ENCODE measurements around the gene ITPRIPL1.

ITPRIPL1 gene

GRCh38 chr2:96324721-96325040, 436 bp upstream of the ITPRIPL1 start:
- no peak for DNase-seq

GRCh38 chr2:96325884-96326255, 753 bp downstream of the ITPRIPL1 start:
- DNase-seq: peak; percentile 18 to 28

- no peak for DNase-seq
Observed at GRCh38 chr2:96326564-96326963, 1.4 kb downstream of the ITPRIPL1 start.

GRCh38 chr2:96326990-96327820, 2.1 kb downstream of the ITPRIPL1 start:
- DNase-seq: no peak

- peak; percentile 52 to 82 for DNase-seq
Observed at GRCh38 chr2:96329456-96329855, 4.3 kb downstream of the ITPRIPL1 start.

- DNase-seq: no peak
Observed at GRCh38 chr2:96329874-96330273, 4.8 kb downstream of the ITPRIPL1 start.

- DNase-seq: no peak
Observed at GRCh38 chr2:96330407-96330806, 5.3 kb downstream of the ITPRIPL1 start.

- DNase-seq: no peak
Observed at GRCh38 chr2:96333708-96334107, 8.6 kb downstream of the ITPRIPL1 start.

- no peak for DNase-seq
Observed at GRCh38 chr2:96336104-96336775, 11.1 kb downstream of the ITPRIPL1 start.

- peak; percentile 55 to 62 for DNase-seq
Observed at GRCh38 chr2:96336873-96337272, 11.8 kb downstream of the ITPRIPL1 start.

GRCh38 chr2:96340493-96341414, 15.6 kb downstream of the ITPRIPL1 start:
- DNase-seq: no peak

GRCh38 chr2:96341641-96342040, 16.5 kb downstream of the ITPRIPL1 start:
- no peak for DNase-seq

- DNase-seq: no peak
Observed at GRCh38 chr2:96342085-96342484, 17.0 kb downstream of the ITPRIPL1 start.

GRCh38 chr2:96344011-96344410, 18.9 kb downstream of the ITPRIPL1 start:
- DNase-seq: no peak

GRCh38 chr2:96345438-96345837, 20.3 kb downstream of the ITPRIPL1 start:
- peak in 1 of 2 experiments; percentile 15 for DNase-seq

- no peak for DNase-seq
Observed at GRCh38 chr2:96345868-96346462, 20.8 kb downstream of the ITPRIPL1 start.

- DNase-seq: no peak
Observed at GRCh38 chr2:96347395-96347794, 22.3 kb downstream of the ITPRIPL1 start.

- DNase-seq: no peak
Observed at GRCh38 chr2:96353032-96353561, 28.0 kb downstream of the ITPRIPL1 start.

GRCh38 chr2:96353606-96354101, 28.5 kb downstream of the ITPRIPL1 start:
- DNase-seq: no peak

- no peak for DNase-seq
Observed at GRCh38 chr2:96354492-96354891, 29.4 kb downstream of the ITPRIPL1 start.

- DNase-seq: no peak
Observed at GRCh38 chr2:96356889-96357288, 31.8 kb downstream of the ITPRIPL1 start.

- DNase-seq: no peak
Observed at GRCh38 chr2:96359310-96359709, 34.2 kb downstream of the ITPRIPL1 start.

GRCh38 chr2:96359866-96360265, 34.7 kb downstream of the ITPRIPL1 start:
- DNase-seq: no peak

Measured in AML-193 (cell line).